ENCODE data around the gene PTPRM.

- TF ChIP-seq EP300 (IDR thresholded peaks at IDR 0.05; ENCODE audit: low read depth) = no peak
- no peak for TF ChIP-seq POLR2AphosphoS5 (IDR thresholded peaks at IDR 0.05)
- no peak for TF ChIP-seq POLR2A (IDR thresholded peaks at IDR 0.05)
- TF ChIP-seq, protein P1, sequence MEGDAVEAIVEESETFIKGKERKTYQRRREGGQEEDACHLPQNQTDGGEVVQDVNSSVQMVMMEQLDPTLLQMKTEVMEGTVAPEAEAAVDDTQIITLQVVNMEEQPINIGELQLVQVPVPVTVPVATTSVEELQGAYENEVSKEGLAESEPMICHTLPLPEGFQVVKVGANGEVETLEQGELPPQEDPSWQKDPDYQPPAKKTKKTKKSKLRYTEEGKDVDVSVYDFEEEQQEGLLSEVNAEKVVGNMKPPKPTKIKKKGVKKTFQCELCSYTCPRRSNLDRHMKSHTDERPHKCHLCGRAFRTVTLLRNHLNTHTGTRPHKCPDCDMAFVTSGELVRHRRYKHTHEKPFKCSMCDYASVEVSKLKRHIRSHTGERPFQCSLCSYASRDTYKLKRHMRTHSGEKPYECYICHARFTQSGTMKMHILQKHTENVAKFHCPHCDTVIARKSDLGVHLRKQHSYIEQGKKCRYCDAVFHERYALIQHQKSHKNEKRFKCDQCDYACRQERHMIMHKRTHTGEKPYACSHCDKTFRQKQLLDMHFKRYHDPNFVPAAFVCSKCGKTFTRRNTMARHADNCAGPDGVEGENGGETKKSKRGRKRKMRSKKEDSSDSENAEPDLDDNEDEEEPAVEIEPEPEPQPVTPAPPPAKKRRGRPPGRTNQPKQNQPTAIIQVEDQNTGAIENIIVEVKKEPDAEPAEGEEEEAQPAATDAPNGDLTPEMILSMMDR (IDR thresholded peaks at IDR 0.05) = no peak
Observed at GRCh38 chr18:7760967-7761948, 194.1 kb downstream of the PTPRM start.
